ENCODE measurements around the gene SCART1. TPM values are rescaled to one million over a fixed set of nuclear protein-coding genes. Genes with fewer than 3 reads are reported as not detected.

SCART1 gene
- total RNA-seq, 4 donors from 2014 or later = 4.8 to 8.1 (median 6.1) TPM

DNA sequence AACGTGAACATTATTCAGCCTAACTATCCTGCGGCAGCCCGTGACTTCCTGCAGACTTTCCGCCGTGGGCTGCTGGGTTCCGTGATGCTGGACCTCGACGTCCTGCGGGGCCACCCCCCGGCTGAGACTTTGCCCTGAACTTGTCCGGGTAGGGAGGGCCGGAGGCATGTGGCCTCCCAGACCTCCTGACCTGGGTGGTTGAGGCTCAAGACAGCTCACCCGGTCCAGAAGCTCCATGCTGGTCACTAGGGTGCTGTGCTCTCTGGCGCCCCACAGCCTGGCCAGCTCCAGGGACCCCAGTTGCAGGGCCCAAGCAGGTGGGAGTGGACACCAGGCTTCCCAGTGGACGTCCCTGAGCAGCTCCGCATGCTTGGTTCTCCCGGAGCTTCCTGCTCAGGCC, 33.7 kb upstream of the SCART1 start:
- DNase-seq (ENCODE audit: low spot score in 2 of 2) = no peak
- WGBS, 2 donors = 83 to 95% methylated on average over 13 to 15 of the region's 17 CpGs

DNA sequence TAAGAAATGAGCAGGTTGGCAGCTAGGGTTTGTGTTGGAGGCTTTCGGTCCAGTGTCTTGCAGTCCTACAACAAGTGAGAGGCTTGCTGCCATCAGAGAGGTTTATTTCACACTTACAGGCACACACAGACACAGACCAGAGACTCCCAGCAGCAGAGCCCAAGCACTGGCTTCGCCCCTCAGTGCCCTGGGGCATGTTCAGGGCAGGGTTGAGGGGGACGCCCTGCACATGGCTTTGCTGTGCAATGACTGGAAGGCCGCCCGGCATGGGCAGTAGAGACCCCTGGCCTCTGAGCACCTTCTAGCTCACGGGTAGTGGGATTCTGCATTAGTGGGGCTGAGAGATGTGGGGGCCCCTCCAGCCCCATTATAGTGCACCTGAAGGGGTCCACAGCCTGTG, 33.2 kb upstream of the SCART1 start:
- Histone ChIP-seq H3K36me3 (peaks cover 0 to 49% (median 0%) of the 10 kb centered on the region in 3 donors), H3K9me3 (no peaks in the 10 kb centered on the region), H3K27me3 (peaks cover 0 to 12% of the 10 kb centered on the region in 2 donors), H3K4me1 (peaks cover 0 to 13% (median 0%) of the 10 kb centered on the region in 4 donors), H3K27ac (no peak overlapping the region), H3K4me3 (no peak overlapping the region)
- no peak for DNase-seq (ENCODE audit: low spot score in 2 of 2)
- 79 to 84% methylated on average over 6 of the region's 6 CpGs for WGBS, 2 donors
- TF ChIP-seq CTCF (IDR thresholded peaks at IDR 0.05) (no peak), EP300 (IDR thresholded peaks at IDR 0.05) (no peak), POLR2A (IDR thresholded peaks at IDR 0.05) (no peak)

More for the DNA sequence above, 33.7 kb upstream of the SCART1 start:
- Histone ChIP-seq H3K36me3 (peaks cover 0 to 55% (median 0%) of the 10 kb centered on the region in 3 donors), H3K4me1 (peaks cover 0 to 13% (median 0%) of the 10 kb centered on the region in 4 donors), H3K27ac (no peak overlapping the region), H3K4me3 (no peak overlapping the region), H3K9me3 (no peaks in the 10 kb centered on the region), H3K27me3 (peaks cover 0 to 12% of the 10 kb centered on the region in 2 donors)
- TF ChIP-seq CTCF (IDR thresholded peaks at IDR 0.05) = no peak
- TF ChIP-seq POLR2A (IDR thresholded peaks at IDR 0.05) = no peak
- TF ChIP-seq EP300 (IDR thresholded peaks at IDR 0.05) = no peak

DNA sequence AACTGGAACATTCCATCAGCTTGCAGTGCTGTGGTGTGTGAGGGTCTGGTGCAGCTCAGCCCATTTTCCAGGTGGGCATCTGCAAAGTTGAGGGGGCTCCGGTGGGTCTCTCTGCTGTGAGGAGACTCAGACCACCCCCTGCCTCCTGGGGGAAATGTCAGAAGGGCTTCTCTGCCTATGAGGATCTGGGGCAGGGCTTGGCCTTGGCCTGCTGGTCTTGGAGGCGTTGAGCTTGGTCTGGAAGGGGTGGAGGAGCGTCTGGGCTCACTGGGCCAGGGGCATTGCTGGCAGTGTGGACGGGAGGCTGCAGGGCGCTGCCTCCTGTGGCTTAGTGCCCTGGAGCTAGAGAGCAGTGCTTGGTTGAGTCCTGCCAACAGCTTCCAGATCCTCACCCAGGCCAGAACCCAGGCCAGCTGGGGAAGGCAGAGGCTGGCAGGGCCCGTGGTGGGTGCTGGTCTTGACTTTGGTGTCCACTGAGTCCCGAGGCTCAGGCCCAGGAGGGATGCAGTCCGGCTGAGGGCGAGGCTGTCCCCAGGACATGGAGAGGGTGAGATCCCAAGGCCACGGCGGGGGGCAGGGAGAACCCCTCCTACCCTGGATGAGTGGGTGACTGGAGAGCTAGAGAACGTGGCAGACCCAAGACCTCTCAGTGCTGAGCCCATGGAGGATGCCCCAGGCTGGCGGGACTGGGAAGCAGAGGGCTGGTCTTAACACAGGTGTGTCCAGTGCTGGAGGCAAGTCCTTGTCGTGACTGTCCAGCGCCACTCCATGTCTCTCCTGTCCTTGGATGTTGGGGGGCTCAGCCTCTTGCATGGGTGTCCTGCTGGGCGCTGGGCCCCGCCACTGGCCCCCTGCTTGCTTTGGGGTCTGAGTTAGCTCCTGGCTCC, 32.2 kb upstream of the SCART1 start:
- Histone ChIP-seq H3K4me1 (peaks cover 0 to 13% (median 0%) of the 10 kb centered on the region in 4 donors), H3K36me3 (peaks cover 0 to 42% (median 0%) of the 10 kb centered on the region in 3 donors), H3K4me3 (no peak overlapping the region), H3K27me3 (peaks cover 0 to 12% of the 10 kb centered on the region in 2 donors), H3K27ac (no peak overlapping the region), H3K9me3 (no peaks in the 10 kb centered on the region)
- DNase-seq (ENCODE audit: low spot score in 2 of 2) = no peak
- WGBS, 2 donors = 80 to 88% methylated on average over 15 of the region's 17 CpGs
- TF ChIP-seq CTCF (IDR thresholded peaks at IDR 0.05) (no peak), EP300 (IDR thresholded peaks at IDR 0.05) (no peak), POLR2A (IDR thresholded peaks at IDR 0.05) (no peak)

- TF ChIP-seq CTCF (IDR thresholded peaks at IDR 0.05) (no peak), POLR2A (IDR thresholded peaks at IDR 0.05) (no peak), EP300 (IDR thresholded peaks at IDR 0.05) (no peak)
- H3K4me3 ChIP-seq = no peak overlapping the region
- H3K27ac ChIP-seq = no peak overlapping the region
- 70 to 78% methylated on average over 14 of the region's 16 CpGs for WGBS, 2 donors
- H3K36me3 ChIP-seq = peaks cover 0 to 42% (median 0%) of the 10 kb centered on the region in 3 donors
- peaks cover 0 to 13% (median 0%) of the 10 kb centered on the region in 4 donors for H3K4me1 ChIP-seq
- H3K27me3 ChIP-seq = peaks cover 0 to 12% of the 10 kb centered on the region in 2 donors
- DNase-seq (ENCODE audit: low spot score in 2 of 2) = no peak
- H3K9me3 ChIP-seq = no peaks in the 10 kb centered on the region
Observed at GRCh38 chr10:133422223-133422806, 31.4 kb upstream of the SCART1 start.
